Ramos (cell line): ENCODE measurements around the gene CEP164.

Experiments
- in situ Hi-C: fragments of 300-500 bp; cut with MboI; formaldehyde crosslinking; loops from one replicate; pipeline ENCODE4 v1.14.3; 2022; ENCODE audit warnings: low sequenced_read_pairs; ENCODE audit not compliant: unreplicated experiment

Gene CEP164

GRCh38 chr11:117354550-117354949, 26.9 kb downstream of the CEP164 start:
- in situ Hi-C loops: loop anchor here (10.0 kb wide), 1 partner anchor 60 kb away; the partner anchor contains the start of gene BACE1-AS

DNA sequence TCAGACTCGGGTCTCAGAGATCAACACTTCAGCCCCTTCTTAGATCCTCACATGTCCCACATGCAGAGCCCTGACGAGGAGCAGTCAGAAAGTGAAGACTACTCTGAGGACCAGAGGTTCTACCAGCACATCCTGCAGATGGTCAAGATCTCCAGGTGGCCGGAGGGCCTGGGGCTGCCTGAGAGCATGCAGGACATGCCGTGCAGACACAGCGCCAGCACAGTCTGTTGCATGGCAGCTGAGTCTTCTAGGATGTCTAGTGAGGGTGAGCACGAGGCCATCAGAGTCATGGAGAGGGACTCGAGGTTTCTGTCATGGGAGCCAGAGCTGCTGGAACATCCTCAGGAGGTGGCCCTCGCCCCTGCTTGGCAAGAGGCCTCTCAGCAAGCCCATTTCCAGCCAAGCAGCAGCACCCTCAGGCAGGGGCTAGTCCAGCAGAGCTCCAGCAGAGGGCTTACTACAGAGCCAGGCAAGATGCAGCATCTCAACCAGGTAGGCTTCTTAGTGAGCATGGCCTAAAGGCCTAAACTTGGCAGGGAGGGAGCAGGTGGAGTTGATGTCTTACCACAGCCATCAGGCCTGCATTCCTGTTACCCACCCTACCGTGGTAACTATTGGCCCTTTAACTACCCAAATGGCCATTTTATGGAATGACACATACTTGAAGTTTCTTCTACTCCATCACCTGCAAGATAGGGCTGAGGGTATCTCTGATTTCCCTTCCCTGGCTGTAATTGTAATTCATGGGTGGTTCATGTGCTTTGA, 28.7 kb downstream of the CEP164 start:
- in situ Hi-C loops: loop anchor here (10.0 kb wide), 1 partner anchor 62 kb away; the partner anchor contains the start of gene BACE1-AS

- in situ Hi-C loops: no loop called here
These were observed 33.8 kb downstream of the CEP164 start for GRCh38 chr11:117361432-117361831.

GRCh38 chr11:117366248-117366647, 38.6 kb downstream of the CEP164 start:
- in situ Hi-C loops: no loop called here

DNA sequence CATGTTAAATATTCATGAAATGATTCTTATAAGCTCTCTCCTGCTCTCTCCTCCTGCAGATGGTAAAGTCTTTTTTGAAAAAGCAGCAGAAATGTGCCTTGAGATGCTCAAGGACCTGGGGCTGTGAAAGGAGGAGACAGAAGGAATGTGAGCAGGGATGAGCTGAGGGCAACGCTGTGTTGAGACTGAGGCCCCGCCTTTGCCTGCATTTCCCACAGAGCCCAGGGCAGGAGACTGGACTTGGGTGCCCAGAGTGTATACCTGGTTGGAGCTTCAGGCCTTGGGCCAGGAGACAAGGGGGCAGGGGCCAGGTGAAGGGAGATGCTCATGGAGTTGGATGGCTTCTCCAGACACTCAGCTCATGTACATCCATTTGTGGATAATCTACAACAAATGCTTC, 39.2 kb downstream of the CEP164 start:
- in situ Hi-C loops: no loop called here

- in situ Hi-C loops: no loop called here
These were observed 41.9 kb downstream of the CEP164 start for GRCh38 chr11:117369534-117369933.

DNA sequence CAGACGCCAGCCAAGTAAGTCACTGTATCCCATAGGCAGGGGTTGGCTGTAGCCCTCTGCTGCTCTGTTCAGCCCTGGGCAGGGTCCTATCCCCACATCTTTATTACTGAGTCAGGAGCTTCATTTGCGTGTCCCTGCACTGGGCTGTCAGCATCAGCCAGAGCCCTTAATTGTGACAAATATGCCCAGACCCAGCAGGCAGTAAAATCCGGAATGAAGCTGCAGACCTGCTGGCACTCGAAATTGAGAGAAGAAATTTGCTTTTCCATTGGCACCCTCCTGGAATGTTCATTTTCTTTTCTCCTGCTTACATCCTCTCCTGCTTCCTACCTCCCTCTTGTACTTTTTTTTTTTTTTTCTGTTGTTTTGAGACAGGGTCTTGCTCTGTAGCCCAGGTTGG, 43.8 kb downstream of the CEP164 start:
- in situ Hi-C loops: no loop called here

DNA sequence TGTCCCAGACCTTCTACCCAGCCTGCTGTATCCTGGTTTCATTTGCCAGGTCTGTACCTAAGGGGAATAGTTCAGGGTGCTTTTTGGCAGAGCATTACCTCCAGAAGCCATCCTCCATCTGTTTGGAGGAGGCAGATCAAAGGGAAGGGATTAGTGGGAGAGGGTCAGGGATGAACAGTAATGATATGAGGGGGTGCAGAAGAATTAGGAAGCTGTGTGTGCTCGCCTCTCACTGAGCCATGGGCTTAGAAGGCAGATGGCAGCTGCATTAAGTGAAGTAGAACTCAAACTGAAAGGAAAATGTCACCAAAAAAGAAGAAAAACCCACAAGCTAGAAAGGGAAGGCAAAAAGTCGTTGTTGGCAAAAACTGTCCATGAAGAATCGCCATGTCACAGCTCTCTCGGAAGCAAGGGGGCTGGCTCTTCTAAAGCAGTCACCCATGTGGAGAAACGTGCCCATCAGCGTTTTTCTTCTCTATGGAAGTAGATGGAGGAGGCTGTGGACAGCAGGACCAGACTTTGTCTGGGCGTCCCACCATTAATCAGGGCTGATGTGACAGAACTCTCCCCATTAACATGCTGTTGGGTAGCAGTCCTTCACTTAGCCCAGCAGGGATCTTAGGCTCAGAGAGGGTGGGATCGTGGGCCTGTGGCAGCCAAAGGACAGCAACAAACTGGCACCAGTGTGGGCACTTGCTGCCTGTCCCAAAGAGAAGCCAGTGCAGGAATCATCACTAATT, 46.8 kb downstream of the CEP164 start:
- in situ Hi-C loops: no loop called here

DNA sequence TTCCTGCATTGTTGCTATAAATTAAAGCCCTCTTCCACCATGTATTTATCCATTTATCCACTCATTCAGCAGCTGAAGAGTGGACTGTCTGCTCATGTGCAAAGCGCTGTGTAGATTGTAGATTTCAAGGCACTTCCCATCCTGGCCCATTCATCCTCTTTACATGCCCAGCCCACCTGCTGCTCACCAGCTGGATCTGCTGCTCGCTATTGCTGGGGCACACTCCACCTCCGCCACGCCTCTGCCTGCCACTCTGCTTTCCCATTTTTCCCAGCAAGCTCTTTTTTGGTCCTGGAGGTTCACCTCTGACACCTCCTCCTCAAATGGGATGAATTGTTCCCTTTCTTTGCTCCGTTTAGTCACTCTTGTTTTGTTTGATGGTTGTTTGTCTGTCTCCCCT, 48.3 kb downstream of the CEP164 start:
- in situ Hi-C loops: no loop called here

DNA sequence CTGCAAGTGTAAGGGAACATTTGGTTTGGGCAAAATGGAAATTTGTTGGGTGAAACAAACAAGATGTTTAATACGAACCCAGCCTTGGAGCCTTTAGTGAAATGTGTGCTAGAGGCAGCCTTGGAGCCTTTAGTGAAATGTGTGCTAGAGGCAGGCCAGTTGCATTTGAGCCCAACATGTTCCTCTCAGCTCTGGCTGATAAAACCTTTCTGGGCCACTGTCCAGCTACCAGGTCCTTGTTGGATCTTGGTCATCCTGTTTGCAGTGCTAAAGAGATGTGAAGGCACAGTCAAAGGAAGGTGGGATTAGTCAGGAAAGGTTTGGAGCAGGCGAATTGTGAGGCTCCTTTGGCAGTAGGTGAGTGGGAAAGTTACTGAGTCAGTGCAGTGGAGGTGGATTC, 48.9 kb downstream of the CEP164 start:
- in situ Hi-C loops: no loop called here

DNA sequence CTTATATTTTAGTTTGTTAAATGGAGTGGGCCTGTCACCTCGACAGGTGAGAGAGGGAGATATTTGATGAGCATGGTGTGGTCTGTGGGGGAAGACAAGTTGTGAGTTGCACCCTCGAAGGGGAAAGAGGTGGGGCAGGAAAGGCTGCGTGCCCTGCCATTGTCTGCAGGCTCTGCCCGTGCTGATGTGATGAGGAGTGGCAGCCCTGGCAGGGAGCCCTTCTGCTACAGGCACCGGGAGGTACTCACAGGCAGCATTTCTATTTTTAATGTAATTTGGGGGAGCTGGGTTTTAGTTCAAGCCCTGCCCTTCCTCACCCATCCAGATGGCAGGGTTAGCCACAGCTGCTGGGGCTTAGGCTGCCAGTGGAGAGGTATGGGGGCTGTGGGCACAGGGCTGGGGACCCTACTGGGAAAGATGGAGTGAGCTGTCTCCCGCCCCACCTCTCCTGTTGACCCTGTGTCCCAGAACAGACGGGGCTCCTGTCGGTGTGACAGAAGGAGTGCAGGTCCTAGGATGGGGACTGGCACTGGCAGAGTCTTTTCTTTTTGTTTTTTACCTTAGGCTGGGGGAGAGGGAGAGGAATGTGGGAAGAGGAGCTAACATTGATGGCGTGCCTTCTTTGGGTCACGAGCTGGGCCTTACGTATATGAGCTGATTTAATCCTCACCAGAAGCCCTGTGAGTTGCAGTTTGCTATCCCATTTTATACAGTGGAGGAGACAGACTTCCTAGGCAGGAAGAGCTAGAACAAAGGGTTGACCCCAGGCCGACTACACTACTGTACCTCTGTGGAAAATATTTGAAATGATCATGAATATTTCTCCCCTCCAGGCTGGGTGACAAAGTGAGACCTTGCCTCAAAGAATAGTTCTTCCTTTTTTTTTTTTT, 51.6 kb downstream of the CEP164 start:
- in situ Hi-C loops: no loop called here

GRCh38 chr11:117380676-117381075, 53.0 kb downstream of the CEP164 start:
- in situ Hi-C loops: no loop called here

- in situ Hi-C loops: no loop called here
These were observed 54.1 kb downstream of the CEP164 start for GRCh38 chr11:117381481-117382387.

DNA sequence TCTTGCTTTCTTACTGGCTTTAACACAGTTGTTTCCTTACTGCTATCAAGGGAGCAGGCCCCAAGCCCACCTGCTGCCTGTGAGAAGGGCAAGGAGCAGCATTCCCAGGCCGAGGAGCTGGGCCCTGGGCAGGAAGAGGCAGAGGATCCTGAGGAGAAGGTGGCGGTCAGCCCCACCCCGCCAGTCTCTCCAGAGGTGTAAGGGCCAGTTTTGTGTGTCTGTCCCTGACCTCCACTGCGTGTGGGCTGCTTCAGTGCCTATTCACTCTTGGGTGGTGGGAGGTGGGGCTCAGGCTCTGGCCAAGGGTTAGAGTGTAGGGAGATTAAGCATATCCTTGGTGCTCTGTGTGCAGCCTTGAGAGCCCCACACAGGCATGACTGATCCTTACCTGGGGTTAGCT, 55.1 kb downstream of the CEP164 start:
- in situ Hi-C loops: no loop called here

DNA sequence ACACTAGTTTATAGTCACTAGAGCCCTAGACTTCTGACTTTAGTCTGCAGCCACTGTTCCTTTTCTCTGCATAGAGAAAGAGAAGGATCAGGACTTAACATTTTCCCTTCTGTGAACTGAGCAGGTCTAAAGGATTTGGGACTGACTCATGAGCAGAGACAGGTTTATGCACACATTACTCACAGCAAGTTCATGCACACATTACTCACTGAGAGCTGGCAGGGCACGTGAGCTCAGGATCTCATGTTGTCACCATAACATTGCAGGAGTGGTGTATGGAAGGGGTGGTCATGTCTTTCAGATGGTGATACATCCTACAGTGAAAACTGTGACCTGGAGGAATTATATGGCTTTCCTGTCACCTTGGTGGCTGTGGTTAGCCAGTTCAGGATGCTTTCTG, 56.4 kb downstream of the CEP164 start:
- in situ Hi-C loops: no loop called here

DNA sequence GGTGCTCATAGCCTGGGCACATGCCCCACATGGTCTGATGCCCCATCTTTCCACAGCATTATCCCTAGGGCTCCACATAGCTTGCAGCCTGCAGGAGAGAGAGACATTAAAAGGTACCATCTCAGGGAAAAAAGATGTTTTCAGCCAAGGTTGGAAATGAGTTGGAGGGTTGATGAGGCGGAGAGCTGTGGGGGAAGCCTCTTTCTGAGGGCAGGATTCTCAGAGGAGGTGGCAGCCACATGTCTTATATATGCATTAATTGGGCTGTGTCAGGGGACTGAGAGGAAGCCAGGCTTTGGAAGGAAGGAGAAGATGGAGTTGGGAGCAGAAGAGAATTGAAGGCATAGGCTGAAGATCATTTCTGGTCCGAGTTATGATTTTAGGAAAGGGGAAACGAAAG, 57.8 kb downstream of the CEP164 start:
- in situ Hi-C loops: no loop called here

- in situ Hi-C loops: no loop called here
These were observed 58.3 kb downstream of the CEP164 start for GRCh38 chr11:117385906-117386305.

- in situ Hi-C loops: no loop called here
These were observed 60.5 kb downstream of the CEP164 start for GRCh38 chr11:117387992-117388755.

DNA sequence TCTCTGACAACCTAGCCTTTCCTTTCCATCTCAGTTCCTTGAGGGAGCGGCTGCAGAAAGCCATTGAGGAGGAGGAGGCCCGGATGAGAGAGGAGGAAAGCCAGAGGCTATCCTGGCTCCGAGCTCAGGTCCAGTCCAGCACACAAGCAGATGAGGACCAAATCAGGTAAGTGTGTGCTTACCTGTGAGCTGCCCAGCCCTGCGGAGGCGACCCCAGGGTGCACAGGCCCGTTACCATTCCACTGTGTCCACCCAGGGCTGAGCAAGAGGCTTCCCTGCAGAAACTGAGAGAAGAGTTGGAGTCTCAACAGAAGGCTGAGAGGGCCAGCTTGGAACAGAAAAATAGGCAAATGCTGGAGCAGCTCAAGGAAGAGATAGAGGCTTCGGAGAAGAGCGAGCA, 63.1 kb downstream of the CEP164 start:
- in situ Hi-C loops: no loop called here
